Measurements from ENCODE around the gene TP53TG3.
"Not testable (repeated sequence)": the region's sequence is repeated elsewhere in the genome, so short reads cannot be mapped to it uniquely, and the experiment has no call there.

The TP53TG3 gene

GRCh38 chr16:32676065-32676464, at the start of gene TP53TG3:
TP53TG3 (minus strand) TSS chr16:32676165; CDS start chr16:32676097, 68 bp downstream.
- H3K4me3 ChIP-seq (ENCODE audit: low read depth, low read length); H3K9me3 ChIP-seq (ENCODE audit: control insufficient read depth, low read length); H3K27ac ChIP-seq; H3K4me1 ChIP-seq; H3K4me2 ChIP-seq (ENCODE audit: low read length); H3K27me3 ChIP-seq (ENCODE audit: control insufficient read depth, insufficient read depth, low read length); H3K36me3 ChIP-seq (ENCODE audit: control insufficient read depth, insufficient read depth, low read length); H3K79me2 ChIP-seq; H2AFZ ChIP-seq; H3K9ac ChIP-seq: not testable (repeated sequence)

GRCh38 chr16:32650876-32651275, 25.1 kb downstream of the TP53TG3 start:
- H3K36me3 ChIP-seq (ENCODE audit: control insufficient read depth, insufficient read depth, low read length); H3K4me3 ChIP-seq (ENCODE audit: low read depth, low read length); H3K27ac ChIP-seq; H3K9ac ChIP-seq; H3K79me2 ChIP-seq; H3K4me2 ChIP-seq (ENCODE audit: low read length); H3K27me3 ChIP-seq (ENCODE audit: control insufficient read depth, insufficient read depth, low read length); H2AFZ ChIP-seq; H3K9me3 ChIP-seq (ENCODE audit: control insufficient read depth, low read length); H3K4me1 ChIP-seq: not testable (repeated sequence)

- H3K27me3 ChIP-seq (ENCODE audit: control insufficient read depth, insufficient read depth, low read length); H2AFZ ChIP-seq; H3K79me2 ChIP-seq; H3K36me3 ChIP-seq (ENCODE audit: control insufficient read depth, insufficient read depth, low read length); H3K9me3 ChIP-seq (ENCODE audit: control insufficient read depth, low read length); H3K4me2 ChIP-seq (ENCODE audit: low read length); H3K9ac ChIP-seq; H3K4me3 ChIP-seq (ENCODE audit: low read depth, low read length); H3K27ac ChIP-seq; H3K4me1 ChIP-seq: not testable (repeated sequence)
Measured at GRCh38 chr16:32647562-32647961, 28.4 kb downstream of the TP53TG3 start.

GRCh38 chr16:32646780-32647179, 29.2 kb downstream of the TP53TG3 start:
- H3K27ac ChIP-seq; H3K36me3 ChIP-seq (ENCODE audit: control insufficient read depth, insufficient read depth, low read length); H3K9me3 ChIP-seq (ENCODE audit: control insufficient read depth, low read length); H3K9ac ChIP-seq; H3K4me2 ChIP-seq (ENCODE audit: low read length); H3K79me2 ChIP-seq; H3K27me3 ChIP-seq (ENCODE audit: control insufficient read depth, insufficient read depth, low read length); H2AFZ ChIP-seq; H3K4me3 ChIP-seq (ENCODE audit: low read depth, low read length); H3K4me1 ChIP-seq: not testable (repeated sequence)

GRCh38 chr16:32646177-32646576, 29.8 kb downstream of the TP53TG3 start:
- H3K79me2 ChIP-seq; H3K4me2 ChIP-seq (ENCODE audit: low read length): not testable (repeated sequence)

GRCh38 chr16:32645278-32645908, 30.6 kb downstream of the TP53TG3 start:
- H2AFZ ChIP-seq; H3K9me3 ChIP-seq (ENCODE audit: control insufficient read depth, low read length); H3K4me3 ChIP-seq (ENCODE audit: low read depth, low read length); H3K4me2 ChIP-seq (ENCODE audit: low read length); H3K9ac ChIP-seq; H3K79me2 ChIP-seq; H3K36me3 ChIP-seq (ENCODE audit: control insufficient read depth, insufficient read depth, low read length); H3K27me3 ChIP-seq (ENCODE audit: control insufficient read depth, insufficient read depth, low read length); H3K4me1 ChIP-seq; H3K27ac ChIP-seq: not testable (repeated sequence)

More at GRCh38 chr16:32646177-32646576, 29.8 kb downstream of the TP53TG3 start:
- H3K9me3 ChIP-seq (ENCODE audit: control insufficient read depth, low read length); H3K27ac ChIP-seq; H3K4me3 ChIP-seq (ENCODE audit: low read depth, low read length); H3K9ac ChIP-seq; H3K36me3 ChIP-seq (ENCODE audit: control insufficient read depth, insufficient read depth, low read length); H3K27me3 ChIP-seq (ENCODE audit: control insufficient read depth, insufficient read depth, low read length); H3K4me1 ChIP-seq; H2AFZ ChIP-seq: not testable (repeated sequence)

- not testable (repeated sequence) for H3K4me2 ChIP-seq (ENCODE audit: low read length); H3K79me2 ChIP-seq; H3K27ac ChIP-seq; H3K9me3 ChIP-seq (ENCODE audit: control insufficient read depth, low read length); H3K4me1 ChIP-seq; H2AFZ ChIP-seq; H3K36me3 ChIP-seq (ENCODE audit: control insufficient read depth, insufficient read depth, low read length); H3K4me3 ChIP-seq (ENCODE audit: low read depth, low read length); H3K9ac ChIP-seq; H3K27me3 ChIP-seq (ENCODE audit: control insufficient read depth, insufficient read depth, low read length)
Measured at GRCh38 chr16:32644715-32645114, 31.2 kb downstream of the TP53TG3 start.

GRCh38 chr16:32637614-32638013, 38.4 kb downstream of the TP53TG3 start:
- not testable (repeated sequence) for H3K4me3 ChIP-seq (ENCODE audit: low read depth, low read length); H3K4me2 ChIP-seq (ENCODE audit: low read length); H2AFZ ChIP-seq; H3K27me3 ChIP-seq (ENCODE audit: control insufficient read depth, insufficient read depth, low read length); H3K9ac ChIP-seq; H3K79me2 ChIP-seq; H3K36me3 ChIP-seq (ENCODE audit: control insufficient read depth, insufficient read depth, low read length); H3K4me1 ChIP-seq; H3K27ac ChIP-seq; H3K9me3 ChIP-seq (ENCODE audit: control insufficient read depth, low read length)

GRCh38 chr16:32632096-32632495, 43.9 kb downstream of the TP53TG3 start:
- H2AFZ ChIP-seq; H3K27ac ChIP-seq; H3K9me3 ChIP-seq (ENCODE audit: control insufficient read depth, low read length); H3K4me1 ChIP-seq; H3K4me3 ChIP-seq (ENCODE audit: low read depth, low read length); H3K79me2 ChIP-seq; H3K4me2 ChIP-seq (ENCODE audit: low read length); H3K9ac ChIP-seq; H3K27me3 ChIP-seq (ENCODE audit: control insufficient read depth, insufficient read depth, low read length); H3K36me3 ChIP-seq (ENCODE audit: control insufficient read depth, insufficient read depth, low read length): not testable (repeated sequence)
